ENCODE measurements around the gene SERAC1.

The SERAC1 gene

GRCh38 chr6:158080849-158081656 is 87.0 kb downstream of the SERAC1 start:
- DNase-seq (ENCODE audit: low read depth in 2 of 2, low spot score in 1 of 2) = no peak

GRCh38 chr6:158078320-158078719 is 89.7 kb downstream of the SERAC1 start:
- no peak for DNase-seq (ENCODE audit: low read depth in 2 of 2, low spot score in 1 of 2)

- DNase-seq (ENCODE audit: low read depth in 2 of 2, low spot score in 1 of 2) = no peak
These were observed 90.4 kb downstream of the SERAC1 start for GRCh38 chr6:158077676-158078075.

GRCh38 chr6:158076548-158076947 is 91.5 kb downstream of the SERAC1 start:
- DNase-seq (ENCODE audit: low read depth in 2 of 2, low spot score in 1 of 2) = no peak

GRCh38 chr6:158073776-158074175 is 94.3 kb downstream of the SERAC1 start:
- DNase-seq (ENCODE audit: low read depth in 2 of 2, low spot score in 1 of 2) = no peak

- DNase-seq (ENCODE audit: low read depth in 2 of 2, low spot score in 1 of 2) = peak; percentile 32 to 55
These were observed 95.9 kb downstream of the SERAC1 start for GRCh38 chr6:158072083-158072721.

- DNase-seq (ENCODE audit: low read depth in 2 of 2, low spot score in 1 of 2) = no peak
These were observed 96.7 kb downstream of the SERAC1 start for GRCh38 chr6:158071121-158072082.

GRCh38 chr6:158070513-158070912 is 97.5 kb downstream of the SERAC1 start:
- DNase-seq (ENCODE audit: low read depth in 2 of 2, low spot score in 1 of 2) = no peak

- no peak for DNase-seq (ENCODE audit: low read depth in 2 of 2, low spot score in 1 of 2)
These were observed 98.3 kb downstream of the SERAC1 start for GRCh38 chr6:158069800-158070195.

- no peak for DNase-seq (ENCODE audit: low read depth in 2 of 2, low spot score in 1 of 2)
These were observed 98.9 kb downstream of the SERAC1 start for GRCh38 chr6:158068893-158069799.

GRCh38 chr6:158068156-158068892 is 99.7 kb downstream of the SERAC1 start:
- DNase-seq (ENCODE audit: low read depth in 2 of 2, low spot score in 1 of 2) = no peak

GRCh38 chr6:158067436-158068015 is 100.5 kb downstream of the SERAC1 start:
- no peak for DNase-seq (ENCODE audit: low read depth in 2 of 2, low spot score in 1 of 2)

- DNase-seq (ENCODE audit: low read depth in 2 of 2, low spot score in 1 of 2) = no peak
These were observed 101.8 kb downstream of the SERAC1 start for GRCh38 chr6:158066136-158066781.

GRCh38 chr6:158064725-158065251 is 103.3 kb downstream of the SERAC1 start:
- no peak for DNase-seq (ENCODE audit: low read depth in 2 of 2, low spot score in 1 of 2)

- no peak for DNase-seq (ENCODE audit: low read depth in 2 of 2, low spot score in 1 of 2)
These were observed 104.3 kb downstream of the SERAC1 start for GRCh38 chr6:158063736-158064135.

GRCh38 chr6:158061709-158062461 is 106.2 kb downstream of the SERAC1 start:
- DNase-seq (ENCODE audit: low read depth in 2 of 2, low spot score in 1 of 2) = no peak

GRCh38 chr6:158061361-158061708 is 106.7 kb downstream of the SERAC1 start:
- no peak for DNase-seq (ENCODE audit: low read depth in 2 of 2, low spot score in 1 of 2)

Measured in stimulated activated CD8-positive, alpha-beta memory T cell treated with anti-CD3 and anti-CD28 coated beads, Interleukin-4, amount 100 ng/mL, for 1 hour (primary cell).